C4-2B (cell line): Measurements from ENCODE around the gene ALKBH1.

Experiments
- ZFX ChIP-seq: fragments of 450-650 bp; IDR thresholded peaks from 2 replicates; pipeline ENCODE4 v1.6.1; 2017
- TF ChIP-seq, protein P1 (sequence below): fragments of 450-650 bp; conservative IDR thresholded peaks from 2 replicates; pipeline ENCODE4 v1.5.1; 2017; ENCODE audit warnings: mild to moderate bottlenecking

DNA sequence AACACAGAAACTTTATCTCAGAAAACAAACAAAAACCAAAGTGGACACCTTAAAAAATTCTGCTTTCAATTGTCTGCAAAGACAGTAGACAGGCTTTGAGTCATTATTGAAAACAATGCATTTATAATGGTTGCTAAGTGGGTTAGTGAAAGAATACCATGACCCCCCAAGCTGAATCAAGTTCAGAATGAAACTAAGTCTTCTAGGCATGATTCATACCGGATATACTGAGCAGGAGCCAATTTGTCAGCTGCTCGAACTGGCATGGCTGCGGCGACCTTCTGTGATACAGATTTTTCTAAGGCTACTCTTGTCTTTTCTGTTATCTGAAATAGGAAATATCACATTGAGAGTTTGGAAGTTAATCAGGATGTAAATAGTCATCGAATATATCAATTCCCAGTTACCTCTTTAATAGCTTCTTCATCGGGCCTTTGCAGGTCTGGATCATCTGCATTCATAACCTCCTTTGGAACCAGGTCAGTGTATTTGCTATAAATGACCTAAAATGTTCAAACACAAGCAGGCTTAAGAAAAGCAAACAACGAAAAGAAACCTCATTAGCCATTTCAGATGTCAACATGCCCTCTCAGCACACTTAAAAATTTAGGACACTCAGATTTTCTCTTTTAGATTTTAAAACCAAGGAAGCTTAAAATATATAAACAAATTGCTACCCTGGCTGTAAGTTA, 30.9 kb upstream of the ALKBH1 start:
- TF ChIP-seq, protein P1, sequence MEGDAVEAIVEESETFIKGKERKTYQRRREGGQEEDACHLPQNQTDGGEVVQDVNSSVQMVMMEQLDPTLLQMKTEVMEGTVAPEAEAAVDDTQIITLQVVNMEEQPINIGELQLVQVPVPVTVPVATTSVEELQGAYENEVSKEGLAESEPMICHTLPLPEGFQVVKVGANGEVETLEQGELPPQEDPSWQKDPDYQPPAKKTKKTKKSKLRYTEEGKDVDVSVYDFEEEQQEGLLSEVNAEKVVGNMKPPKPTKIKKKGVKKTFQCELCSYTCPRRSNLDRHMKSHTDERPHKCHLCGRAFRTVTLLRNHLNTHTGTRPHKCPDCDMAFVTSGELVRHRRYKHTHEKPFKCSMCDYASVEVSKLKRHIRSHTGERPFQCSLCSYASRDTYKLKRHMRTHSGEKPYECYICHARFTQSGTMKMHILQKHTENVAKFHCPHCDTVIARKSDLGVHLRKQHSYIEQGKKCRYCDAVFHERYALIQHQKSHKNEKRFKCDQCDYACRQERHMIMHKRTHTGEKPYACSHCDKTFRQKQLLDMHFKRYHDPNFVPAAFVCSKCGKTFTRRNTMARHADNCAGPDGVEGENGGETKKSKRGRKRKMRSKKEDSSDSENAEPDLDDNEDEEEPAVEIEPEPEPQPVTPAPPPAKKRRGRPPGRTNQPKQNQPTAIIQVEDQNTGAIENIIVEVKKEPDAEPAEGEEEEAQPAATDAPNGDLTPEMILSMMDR, result no peak
- TF ChIP-seq ZFX, result no peak
